ENCODE measurements around the gene TTYH3.
"Not testable (repeated sequence)": the region's sequence is repeated elsewhere in the genome, so short reads cannot be mapped to it uniquely, and the experiment has no call there.

The TTYH3 gene

DNA sequence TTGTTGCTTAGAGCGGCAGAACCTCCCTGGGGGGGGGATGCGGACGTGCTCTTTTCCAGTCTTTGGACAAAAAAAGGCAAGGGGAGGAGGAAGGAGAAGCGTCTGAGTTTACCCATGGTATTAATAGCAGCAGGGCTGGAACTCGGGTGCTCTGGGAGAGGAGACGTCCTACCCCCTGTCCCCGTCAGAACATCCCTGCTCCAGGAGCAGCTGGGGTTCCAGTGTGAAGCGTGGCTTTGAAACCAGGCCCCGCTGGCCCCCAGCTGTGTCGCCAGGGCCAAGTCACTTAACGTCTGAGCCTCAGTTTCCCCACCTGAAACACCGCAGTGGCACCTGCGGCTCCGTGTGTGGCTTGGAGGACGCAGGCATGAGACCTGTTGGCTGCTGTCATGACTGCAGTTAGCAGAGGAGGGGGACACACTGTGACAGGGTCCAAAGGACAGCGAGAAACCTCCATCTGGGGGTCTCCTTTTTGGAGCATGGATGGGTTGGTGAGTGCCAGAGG lies 57.6 kb downstream of the TTYH3 start:
- DNase-seq, result no peak

DNA sequence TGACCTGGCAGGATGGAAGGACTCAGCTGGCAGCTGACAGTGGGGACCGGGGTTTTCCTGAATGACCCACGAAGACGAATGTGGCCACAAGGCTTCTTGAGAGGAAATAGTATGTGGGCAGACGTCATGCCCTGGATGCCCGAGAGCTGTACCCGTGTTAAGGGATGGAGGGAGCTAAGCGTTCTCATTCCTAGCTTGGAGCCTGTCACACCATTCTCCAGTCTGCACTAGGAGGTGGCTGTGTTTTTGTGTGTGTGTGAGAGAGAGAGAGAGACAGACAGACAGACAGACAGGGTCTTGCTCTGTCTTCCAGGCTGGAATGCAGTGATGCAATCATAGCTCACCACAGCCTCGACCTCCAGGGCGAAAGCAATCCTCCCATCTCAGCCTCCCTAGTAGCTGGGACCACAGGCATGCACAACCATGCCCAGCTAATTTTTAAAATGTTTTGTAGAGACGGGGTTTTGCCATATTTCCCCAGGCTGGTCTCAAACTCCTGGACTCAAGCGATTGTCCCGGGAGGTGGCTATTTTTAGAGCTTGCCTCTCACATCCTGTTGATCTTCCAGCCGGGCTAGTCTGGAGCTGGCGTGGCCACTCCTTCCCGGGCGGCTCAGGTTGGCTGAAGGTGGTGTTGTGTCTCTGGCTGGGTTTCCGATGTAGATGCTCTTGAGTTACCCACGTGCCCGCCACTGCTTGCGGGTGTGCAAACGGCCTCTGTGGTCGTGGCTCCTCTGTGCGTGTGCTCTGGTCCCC lies 58.3 kb downstream of the TTYH3 start:
- no peak for DNase-seq

DNA sequence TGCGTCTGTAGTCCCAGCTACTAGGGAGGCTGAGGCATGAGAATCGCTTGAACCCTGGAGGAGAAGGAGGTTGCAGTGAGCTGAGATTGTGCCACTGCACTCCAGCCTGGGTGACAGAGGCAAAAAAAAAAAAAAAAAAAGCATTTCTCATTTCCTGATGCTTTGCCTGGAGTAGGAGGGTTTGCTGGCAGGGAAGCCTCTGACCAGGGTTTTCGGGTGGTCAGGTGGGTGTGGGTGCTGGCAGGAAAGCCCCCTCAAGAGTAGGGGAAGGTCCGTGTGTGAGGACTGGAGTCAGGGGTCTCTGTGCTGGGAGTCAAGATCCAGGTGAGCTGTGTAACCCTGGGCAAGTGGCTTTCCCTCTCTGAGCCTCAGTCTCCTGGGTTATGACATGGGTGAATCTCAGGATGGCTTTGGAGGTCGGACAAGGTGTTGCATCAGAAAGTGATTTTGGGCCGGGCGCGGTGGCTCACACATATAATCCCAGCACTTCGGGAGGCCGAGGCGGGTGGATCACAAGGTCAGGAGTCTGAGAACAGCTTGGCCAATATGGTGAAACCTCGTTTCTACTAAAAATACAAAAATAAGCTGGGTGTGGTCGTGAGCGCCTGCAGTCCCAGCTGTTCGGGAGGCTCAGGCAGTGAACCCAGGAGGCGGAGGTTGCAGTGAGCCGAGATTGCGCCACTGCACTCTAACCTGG lies 59.4 kb downstream of the TTYH3 start:
- DNase-seq, result no peak

DNA sequence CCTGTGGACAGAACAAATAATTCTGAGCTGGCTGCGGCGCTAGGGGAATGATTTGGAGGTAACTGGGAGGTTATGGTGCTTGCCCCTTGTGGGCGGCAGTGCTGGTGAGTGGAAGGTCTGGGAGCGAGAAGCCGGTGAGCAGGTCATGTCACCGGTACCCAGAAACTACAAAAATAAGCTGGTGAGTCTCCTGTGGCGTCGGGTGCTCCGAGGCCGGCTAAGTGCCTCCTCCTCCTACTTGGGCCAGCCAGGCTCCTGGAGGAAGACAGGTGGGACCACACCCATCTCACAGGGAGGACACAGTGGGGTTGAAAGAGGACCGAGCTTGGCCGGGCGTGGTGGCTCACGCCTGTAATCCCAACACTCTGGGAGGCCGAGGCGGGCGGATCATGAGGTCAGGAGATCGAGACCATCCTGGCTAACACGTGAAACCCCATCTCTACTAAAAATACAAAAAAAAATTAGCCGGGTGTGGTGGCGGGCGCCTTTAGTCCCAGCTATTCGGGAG lies 60.2 kb downstream of the TTYH3 start:
- not testable (repeated sequence) for DNase-seq

DNA sequence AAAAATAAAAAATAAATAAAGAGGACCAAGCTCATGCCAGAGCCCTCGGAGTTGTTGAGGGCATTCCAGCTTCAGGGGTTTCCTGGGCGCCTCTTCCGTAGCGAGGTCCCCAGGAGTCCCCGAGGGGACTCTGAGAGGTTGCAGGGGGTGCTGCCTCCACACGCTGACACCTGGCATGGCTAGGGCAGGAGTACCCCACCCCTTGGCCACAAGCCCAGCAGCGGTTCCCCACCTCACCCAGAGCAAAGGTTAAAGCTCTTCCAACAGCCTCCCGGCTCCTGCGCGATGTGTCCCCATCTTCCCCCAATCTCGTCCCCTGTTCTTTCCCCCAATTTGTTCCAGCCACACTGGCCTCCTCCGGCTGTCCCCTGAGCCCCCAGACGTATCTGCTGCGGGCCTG lies 60.8 kb downstream of the TTYH3 start:
- DNase-seq, result no peak

DNA sequence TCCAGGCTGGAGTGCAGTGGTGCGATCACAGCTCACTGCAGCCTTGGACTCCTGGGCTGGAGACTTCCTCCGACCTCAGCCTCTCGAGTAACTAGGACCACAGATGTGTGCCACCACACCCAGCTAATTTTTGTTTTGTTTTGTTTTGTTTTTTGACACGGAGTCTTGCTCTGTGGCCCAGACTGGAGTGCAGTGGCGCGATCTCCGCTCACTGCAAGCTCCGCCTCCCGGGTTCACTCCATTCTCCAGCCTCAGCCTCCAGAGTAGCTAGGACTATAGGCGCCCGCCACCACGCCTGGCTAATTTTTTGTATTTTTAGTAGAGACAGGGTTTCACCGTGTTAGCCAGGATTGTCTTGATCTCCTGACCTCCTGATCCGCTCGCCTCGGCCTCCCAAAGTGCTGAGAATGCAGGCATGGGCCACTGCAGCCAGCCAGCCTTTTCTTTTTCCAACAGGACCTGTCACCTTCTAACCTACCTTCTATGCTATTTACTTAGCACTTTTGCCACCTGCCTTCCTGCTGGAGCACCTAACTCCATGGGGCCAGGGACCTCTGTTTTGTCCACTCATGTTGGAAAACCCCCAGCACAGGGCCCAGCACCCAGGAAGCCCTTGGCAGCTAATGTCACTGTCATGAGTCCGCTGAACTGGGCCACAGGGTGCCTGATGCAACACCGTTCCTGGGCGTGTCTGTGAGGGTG lies 61.8 kb downstream of the TTYH3 start:
- DNase-seq, result not testable (repeated sequence)

DNA sequence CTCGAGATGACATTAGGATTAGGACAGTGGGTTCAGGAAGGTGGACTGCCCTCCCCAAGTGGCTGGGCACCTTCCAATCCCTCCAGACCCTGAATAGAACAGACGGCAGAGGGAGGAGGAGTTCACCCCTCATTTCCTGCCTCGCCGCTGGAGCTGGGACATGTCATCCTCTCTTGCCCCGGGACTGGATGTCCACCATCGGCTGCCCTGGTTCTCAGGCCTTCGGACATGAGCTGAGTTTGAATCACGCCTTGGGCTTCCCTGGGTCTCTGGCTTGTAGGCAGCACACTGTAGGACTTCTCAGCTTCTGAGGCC lies 62.3 kb downstream of the TTYH3 start:
- DNase-seq, result not testable (repeated sequence)

DNA sequence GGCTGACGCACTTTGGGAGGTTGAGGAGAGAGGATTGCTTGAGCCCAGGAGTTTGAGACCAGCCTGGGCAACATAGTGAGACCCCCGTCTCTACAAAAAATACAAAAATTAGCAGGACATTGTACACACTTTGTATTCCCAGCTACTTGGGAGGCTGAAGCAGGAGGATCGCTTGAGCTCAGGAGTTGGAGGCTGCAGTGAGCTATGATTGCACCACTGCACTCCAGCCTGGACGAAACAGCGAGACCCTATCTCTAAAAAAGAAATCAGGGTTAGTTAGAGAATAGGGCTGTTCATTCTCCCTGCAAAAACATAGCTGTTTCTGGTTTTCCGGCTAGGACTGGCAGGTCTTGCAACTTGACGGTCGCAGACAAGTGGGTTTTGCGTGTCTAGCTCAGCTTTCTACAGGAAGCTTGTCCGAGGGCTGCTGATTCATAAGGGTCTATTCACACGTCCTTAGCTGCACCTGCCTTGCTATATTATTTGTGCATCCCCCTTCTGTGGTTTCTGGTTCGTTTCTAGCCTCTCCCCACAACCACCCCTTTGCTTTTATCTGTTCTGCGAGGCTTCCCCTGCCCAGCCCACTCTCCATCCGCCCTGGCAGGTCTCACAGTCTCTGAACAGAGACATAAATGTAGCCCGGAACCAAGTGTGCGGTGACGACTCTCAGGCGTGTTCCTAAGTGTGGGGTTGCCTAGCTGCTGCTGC lies 66.9 kb downstream of the TTYH3 start:
- peak; percentile 66 for DNase-seq

DNA sequence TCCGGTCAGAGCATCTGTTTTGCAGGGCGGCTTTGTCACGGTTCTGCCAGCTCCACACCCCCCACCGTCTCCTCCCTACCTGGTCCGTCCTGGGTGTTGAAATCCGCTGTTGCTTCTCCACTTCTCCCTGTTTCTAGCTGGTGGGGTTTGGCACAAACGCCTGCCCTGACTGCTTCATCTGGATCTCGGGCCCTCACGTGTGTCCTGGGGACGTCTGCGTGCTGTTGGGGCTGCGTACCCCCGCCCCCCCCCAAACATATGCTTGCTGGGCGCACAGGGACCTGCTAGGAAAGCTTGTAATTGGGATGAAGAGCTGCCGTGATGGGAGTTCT lies 67.5 kb downstream of the TTYH3 start:
- DNase-seq, result no peak

DNA sequence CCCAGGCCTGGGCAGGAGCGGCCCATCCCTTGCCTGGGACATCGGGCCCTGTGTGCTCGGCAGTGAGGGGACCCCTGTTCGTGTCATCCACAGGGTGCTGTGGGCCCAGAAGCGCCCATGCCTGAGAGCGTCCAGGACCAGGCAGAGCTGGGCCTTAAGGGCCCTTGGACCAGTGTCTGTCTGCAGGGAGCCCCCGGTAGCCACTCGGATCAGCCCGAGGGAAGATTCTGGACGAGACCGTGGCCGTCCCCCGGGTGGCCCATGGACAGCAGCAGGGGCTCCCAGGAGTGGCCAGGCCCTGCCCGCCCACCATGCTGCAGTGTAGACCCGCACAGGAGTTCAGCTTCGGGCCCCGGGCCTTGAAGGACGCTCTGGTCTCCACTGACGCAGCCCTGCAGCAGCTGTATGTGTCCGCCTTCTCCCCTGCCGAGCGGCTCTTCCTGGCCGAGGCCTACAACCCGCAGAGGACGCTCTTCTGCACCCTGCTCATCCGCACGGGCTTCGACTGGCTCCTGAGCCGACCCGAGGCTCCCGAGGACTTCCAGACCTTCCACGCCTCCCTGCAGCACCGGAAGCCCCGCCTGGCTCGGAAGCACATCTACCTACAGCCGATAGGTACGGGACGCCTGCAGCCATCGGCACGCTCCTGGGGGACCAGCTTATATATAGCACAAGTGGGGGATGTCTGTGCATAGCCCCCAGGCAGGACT lies 68.5 kb downstream of the TTYH3 start:
- DNase-seq, result no peak

DNA sequence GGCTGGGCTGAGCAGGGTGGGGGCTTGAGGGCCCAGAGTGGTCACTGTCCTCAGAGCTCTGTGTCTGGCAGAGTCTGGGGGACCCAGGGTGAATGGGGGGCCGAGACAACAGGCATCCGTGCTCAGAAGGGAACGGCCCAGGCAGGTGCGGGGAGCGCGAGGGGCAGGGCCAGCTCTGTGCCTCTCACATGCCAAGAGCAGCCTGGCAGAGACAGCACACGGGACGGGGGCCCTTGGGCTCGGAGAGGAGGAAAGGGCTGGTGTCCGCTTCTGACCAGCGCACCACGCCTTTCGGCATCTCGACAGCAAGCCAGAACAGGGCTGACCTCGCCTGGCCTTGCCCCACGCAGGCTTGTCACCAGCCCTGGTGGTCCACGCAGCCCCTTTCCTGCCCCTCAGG lies 69.6 kb downstream of the TTYH3 start:
- no peak for DNase-seq

DNA sequence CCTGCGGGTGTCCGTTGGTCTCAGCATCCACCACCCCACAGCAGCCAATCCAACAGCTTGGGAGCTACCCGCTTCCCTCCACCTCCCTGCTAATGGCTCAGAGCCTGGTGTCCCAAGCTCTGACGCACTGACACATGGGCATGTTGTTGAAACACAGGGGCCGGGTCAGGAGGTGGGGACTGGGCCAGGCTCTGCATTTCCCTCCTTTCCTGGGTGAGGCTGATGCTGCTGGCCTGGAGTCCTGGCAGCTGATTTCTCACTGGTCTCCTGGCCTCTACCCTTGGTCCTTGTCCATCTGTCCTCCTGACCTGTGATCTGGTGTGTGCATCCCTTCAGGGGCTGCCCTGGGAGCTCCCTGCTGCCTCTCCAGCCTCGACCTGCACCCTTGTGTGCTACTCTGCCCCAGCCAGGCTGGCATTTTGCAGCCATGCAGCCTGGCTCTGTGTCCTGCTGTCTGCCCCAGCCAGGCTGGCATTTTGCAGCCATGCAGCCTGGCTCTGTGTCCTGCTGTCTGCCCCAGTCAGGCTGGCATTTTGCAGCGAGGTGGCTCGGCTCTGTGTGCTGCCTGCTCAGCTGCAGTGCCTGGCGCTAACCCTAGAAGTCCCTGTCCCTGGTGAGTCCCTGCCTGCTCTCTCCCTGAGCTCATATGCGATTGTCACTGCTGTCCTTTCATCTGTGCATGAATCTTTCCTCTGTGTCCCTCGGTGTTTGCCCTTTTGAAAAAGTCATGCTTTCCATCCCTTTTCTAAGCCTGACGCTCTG lies 70.2 kb downstream of the TTYH3 start:
- DNase-seq, result no peak

DNA sequence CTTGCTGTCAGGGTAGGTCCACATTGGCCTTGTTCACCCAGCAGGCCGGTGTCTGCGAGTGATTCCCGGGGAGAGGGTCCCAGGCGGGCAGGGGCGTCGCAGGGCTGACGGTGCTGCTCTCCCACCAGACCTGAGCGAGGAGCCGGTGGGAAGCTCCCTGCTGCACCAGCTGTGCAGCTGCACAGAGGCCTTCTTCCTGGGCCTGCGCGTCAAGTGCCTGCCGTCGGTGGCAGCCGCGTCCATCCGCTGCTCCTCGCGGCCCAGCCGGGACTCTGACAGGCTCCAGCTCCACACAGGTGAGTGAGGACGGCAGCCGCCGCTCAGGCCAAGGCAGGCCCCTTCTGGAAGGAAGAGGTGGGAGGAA lies 70.8 kb downstream of the TTYH3 start:
- no peak for DNase-seq

DNA sequence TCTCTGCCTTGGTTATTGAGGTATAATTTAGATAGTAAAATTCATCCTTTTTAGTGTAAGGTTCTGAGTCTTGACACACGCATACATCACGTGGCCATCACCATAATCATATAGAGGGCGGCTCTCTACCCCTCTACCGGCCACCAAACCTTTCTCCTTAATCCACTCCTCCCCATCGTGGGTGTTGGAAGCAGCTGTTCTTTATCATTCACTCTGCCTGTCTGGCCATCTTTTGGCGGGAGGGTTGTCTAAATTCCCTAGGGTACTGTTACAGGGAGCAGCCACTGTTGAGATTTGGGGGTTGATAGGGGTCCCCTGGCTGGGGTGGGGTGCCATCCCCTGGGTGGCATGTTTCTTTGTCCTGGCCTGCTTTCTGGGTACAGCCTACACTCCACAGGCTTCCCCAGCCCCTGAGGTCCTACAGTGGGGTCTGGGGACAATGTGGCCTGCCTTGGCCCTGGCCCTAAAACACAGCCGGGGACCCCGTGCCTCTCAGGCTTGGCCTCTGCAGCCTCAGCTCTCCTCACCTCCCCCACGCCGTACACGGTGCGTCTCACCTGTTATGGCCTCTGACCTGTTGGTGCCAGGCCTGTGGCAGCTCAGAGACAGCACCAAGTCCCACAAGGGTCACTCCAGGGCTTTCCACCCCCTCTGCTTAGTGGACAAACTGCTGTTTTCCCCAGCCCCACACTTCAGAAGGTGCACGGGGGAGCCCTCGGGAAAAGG lies 73.7 kb downstream of the TTYH3 start:
- DNase-seq, result no peak

DNA sequence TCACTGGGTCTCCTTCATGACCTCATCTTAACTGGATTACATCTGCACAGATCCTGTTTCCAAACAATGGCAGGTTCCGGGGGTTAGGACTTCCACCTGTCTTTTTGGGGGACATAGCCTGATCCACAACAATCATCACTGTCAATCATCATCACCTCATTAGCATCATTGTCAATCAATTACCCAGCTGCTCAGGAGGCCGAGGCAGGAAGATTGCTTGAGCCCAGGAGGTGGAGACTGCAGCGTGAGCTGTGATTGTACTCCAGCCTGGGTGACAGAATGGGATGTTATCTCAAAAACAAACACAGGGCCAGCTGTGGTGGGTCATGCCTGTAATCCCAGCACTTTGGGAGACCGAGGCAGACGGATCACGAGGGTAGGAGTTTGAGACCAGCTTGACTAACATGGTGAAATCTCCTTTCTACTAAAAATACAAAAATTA lies 74.9 kb downstream of the TTYH3 start:
- no peak for DNase-seq

DNA sequence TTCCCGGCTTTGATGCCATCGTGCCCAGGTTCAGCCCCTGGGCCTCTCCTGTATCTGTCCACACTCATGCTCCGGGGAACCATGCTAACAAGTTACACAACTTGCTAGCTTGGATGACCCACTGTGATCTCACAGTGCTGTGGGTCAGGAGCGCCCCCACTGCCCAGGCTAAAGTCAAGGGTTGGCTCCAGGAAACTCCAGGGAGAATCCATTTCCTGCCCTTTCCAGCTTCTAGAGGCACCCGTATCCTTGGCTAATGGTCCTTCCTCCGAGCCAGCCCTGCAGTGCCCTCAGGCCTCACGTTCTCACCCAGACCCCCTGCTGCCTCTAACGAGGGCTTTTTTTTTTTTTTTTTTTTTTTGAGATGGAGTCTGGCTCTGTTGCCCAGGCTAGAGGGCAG lies 75.7 kb downstream of the TTYH3 start:
- DNase-seq, result no peak

DNA sequence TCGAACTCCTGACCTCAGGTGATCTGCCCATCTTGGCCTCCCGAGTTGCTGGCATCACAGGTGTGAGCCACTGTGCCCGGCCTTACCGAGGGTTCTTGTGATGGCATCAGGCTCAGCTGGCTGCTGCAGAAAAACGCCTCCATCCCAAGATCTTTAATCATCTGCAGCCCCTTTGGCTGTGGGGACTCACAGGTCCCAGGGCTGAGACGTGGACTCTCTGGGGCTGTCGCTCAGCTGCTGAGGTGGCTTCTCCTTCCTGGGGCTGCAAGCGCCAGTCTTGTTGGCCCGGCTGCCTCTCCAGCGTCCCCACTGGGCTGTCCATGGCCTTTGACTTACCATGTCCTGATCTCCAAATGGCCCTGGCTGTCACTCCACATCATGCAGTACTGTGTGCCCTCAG lies 76.3 kb downstream of the TTYH3 start:
- no peak for DNase-seq

DNA sequence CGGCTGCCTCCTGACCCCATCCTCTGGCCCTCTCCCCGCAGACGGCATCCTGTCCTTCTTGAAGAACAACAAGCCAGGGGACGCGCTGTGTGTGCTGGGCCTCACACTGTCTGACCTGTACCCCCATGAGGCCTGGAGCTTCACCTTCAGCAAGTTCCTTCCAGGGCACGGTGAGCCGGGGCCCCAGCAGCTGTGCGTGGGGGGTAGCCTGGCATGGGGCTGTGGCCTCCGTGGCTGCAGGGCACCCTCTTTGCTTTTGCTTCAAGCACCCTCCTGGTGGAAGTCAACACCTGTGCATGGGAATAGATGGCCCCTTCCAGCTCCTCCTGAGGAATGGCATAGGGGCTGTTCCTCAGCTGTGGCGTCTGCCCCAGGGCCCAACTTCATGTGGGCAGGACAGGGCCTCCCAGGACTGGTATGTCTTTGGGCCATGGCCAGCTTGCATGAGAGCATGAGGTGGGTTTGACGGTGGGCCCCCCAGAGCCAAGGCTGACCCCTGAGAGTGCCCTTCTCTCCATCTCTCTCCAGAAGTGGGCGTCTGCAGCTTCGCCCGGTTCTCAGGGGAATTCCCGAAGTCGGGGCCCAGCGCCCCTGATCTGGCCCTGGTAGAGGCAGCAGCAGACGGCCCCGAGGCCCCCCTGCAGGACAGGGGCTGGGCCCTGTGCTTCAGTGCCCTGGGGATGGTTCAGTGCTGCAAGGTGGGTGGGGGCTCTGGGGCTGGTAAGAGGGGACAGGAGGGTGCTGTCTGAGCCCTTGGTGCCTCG lies 76.9 kb downstream of the TTYH3 start:
- no peak for DNase-seq

DNA sequence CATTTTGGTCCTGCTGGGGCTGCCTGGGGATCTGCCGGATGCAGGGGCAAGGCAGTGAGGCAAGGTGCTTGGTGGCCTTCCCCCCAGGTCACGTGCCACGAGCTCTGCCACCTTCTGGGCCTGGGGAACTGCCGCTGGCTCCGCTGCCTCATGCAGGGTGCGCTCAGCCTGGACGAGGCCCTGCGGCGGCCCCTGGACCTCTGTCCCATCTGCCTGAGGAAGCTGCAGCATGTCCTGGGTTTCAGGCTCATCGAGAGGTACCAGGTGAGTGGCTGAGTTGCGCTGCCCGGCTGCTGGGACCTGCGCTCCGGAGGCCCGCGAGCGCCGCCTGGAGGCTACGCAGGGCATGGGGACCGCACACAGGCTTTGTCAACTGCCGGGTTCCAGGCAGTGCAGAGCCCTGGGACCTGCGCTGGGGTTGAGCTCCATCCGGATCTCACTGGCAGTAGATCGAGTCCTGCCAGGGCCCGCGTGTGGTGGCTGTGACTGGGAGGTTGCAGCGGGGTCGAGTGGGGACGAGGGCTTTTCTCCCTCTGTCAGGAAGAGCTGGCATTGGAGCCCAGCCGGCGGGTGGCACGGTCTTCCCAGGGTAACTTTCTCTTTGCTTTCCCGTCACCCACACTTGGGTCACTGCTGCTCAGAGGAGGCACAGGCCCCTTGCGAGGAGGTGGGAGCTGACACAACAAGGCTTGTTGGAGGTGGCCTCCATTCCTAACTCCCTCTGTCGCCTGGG lies 77.9 kb downstream of the TTYH3 start:
- DNase-seq, result peak; percentile 72

DNA sequence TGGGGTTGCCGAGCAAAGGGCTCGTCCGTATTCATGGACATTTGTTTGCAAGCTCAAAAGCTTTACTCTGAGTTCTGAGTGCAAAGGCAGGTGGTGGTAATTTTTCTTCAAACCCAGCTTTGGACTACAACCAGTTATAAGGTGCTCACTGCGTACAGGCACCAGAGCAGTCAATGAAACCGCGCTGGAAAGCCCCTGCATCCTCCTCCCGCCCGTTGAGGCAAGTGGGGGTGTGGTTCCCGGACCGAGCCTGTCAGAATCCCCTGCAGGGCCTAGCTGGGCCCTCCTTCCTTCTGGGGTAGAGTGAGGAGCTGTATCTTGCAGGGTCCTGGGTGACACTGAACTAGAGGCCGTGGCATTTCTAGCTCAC lies 78.5 kb downstream of the TTYH3 start:
- peak; percentile 68 for DNase-seq
